Stimulated activated memory B cell treated with anti-CD40 and anti-IgM and Interleukin-4, amounts not matched to agents 10 μg/mL and 1 μg/mL and 100 μg/mL, for 72 hours (primary cell): ENCODE data around the gene PDZRN3.

Experiments used
- ATAC-seq: fragments of 150-1000 bp; cut with Tn5 transposase; 2 replicates; pipeline ENCODE4 v1.10.0; 2021
- H3K27ac Mint-ChIP-seq: one replicate; pipeline ENCODE4 v1.8.0; 2022; ENCODE audit warnings: mild to moderate bottlenecking, mixed read lengths
- H3K27me3 Mint-ChIP-seq: one replicate; pipeline ENCODE4 v1.8.0; 2022; ENCODE audit warnings: mixed read lengths
- H3K36me3 Mint-ChIP-seq: one replicate; pipeline ENCODE4 v1.8.0; 2022; ENCODE audit warnings: mixed read lengths
- H3K4me1 Mint-ChIP-seq: one replicate; pipeline ENCODE4 v1.8.0; 2022; ENCODE audit warnings: mixed read lengths
- H3K4me3 Mint-ChIP-seq: one replicate; pipeline ENCODE4 v1.8.0; 2022; ENCODE audit warnings: mild to moderate bottlenecking, moderate library complexity, mixed read lengths
- H3K9me3 Mint-ChIP-seq: one replicate; pipeline ENCODE4 v1.8.0; 2022; ENCODE audit warnings: mixed read lengths

Gene PDZRN3

DNA sequence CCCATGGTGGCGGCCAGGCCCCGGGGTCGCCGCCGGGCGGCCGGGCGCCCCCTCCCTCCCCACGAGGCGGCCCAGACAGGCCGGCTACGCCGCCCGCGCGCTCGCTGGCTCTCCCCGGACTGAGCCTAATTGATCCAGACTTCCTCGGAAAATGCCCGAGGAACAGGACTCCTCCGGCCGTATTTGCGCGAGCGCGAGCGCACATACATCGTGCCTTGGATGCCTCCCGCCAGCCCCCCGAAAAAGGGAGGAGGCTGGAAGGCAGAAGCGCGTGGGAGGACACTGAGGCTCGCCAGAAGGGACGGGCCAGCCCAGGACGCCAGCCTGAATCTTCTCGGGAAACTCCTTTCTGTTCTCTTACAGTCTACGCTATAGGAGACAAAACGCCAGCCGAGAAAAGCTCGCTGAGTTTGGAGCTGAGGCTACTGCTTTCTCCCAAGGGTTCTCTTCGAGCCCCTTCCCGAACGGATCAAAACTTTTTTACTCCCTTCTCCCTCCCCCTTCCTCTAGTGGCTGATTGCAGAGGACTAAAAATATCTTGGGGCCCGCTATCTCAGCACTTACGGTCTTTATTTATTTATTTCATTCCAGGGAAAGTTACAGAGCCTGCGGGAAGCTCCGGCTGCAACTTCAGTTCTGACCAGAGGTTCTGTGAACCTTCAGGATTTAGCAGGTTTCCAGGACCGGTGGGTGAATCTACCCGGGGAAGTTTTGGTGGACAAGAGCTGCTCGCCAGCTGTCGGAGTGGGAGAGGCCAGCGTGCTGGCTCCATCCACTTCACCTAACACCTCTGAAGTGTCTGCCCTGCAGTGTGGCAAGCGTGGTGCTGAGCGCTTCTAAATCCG is at the start of gene PDZRN3:
Gene PDZRN3, minus strand, starts transcription at position 121 of the 845 bp plus-strand sequence.
- H3K27me3 Mint-ChIP-seq = no peaks in the 10 kb centered on the region

DNA sequence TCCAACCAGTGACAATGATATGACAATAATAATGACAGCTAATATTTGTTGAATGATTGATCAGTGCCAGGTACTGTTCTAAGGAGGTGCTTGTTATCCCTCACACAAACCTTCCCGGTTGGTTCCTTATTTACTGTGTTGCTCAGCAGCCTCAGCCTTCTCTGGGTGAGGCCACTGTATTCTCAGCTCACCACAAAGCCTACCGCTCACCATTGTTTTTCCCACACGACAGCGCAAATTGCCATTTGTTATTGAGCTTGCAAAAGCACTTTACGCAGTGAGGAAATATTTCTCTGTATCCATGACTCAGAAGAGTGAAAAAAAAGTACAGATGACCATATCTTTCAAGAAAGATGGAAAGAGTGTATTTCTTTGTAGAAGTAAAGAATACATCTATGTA is 49.5 kb upstream of the PDZRN3 start:
- Mint-ChIP-seq H3K27ac (no peak overlapping the region), H3K4me3 (no peak overlapping the region), H3K36me3 (no peaks in the 10 kb centered on the region), H3K27me3 (no peaks in the 10 kb centered on the region), H3K9me3 (no peaks in the 10 kb centered on the region), H3K4me1 (no peaks in the 10 kb centered on the region)
- no peak for ATAC-seq

More for the DNA sequence above, at the start of gene PDZRN3:
- H3K4me3 Mint-ChIP-seq = no peak within 1 kb of the TSS
- ATAC-seq = no peak
- H3K27ac Mint-ChIP-seq = no peak within 1 kb of the TSS
- no peaks in the 10 kb centered on the region for H3K4me1 Mint-ChIP-seq
- no peaks in the 10 kb centered on the region for H3K9me3 Mint-ChIP-seq
- no peaks in the 10 kb centered on the region for H3K36me3 Mint-ChIP-seq

DNA sequence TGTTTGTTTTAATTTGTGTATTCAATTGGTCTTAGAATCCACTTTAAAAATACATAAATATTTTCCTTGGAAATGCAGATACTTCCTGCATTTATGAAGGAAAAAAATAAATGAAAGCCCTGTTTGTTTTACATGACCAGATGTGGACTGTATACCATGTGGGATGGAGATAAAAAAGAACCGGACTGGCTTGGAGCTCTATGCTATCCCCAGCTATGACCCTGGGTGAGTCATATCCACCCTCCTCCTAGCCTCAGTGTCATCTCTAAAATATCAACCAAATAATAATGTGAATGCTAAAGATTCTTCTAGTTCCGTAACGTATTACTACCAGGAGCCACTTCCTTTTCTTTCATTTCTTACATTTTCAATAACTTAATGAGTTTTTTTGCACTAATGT is 44.5 kb upstream of the PDZRN3 start:
- H3K4me3 Mint-ChIP-seq = no peak overlapping the region
- H3K27ac Mint-ChIP-seq = no peak overlapping the region
- H3K27me3 Mint-ChIP-seq = no peaks in the 10 kb centered on the region
- H3K9me3 Mint-ChIP-seq = no peaks in the 10 kb centered on the region
- H3K36me3 Mint-ChIP-seq = no peaks in the 10 kb centered on the region
- ATAC-seq = no peak
- H3K4me1 Mint-ChIP-seq = no peaks in the 10 kb centered on the region

DNA sequence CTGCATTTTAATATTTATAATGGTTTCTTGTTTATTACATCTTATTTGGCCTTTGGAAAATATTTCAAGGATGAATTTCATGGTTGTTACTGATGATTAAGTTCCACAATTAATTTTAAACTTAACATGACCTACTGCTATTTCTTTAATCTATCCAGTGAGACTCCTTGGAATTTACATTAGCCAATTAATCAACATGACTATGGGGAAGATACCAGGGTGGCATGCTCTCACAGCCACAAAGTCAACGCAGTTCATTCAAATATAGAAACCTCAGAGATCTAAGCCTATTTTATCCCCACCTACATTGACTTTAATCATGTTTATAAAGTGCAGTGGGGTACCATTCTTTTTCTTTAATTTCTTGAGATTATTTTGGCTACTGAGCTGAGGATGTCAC is 43.6 kb upstream of the PDZRN3 start:
- H3K27ac Mint-ChIP-seq = no peak overlapping the region
- no peaks in the 10 kb centered on the region for H3K36me3 Mint-ChIP-seq
- H3K4me1 Mint-ChIP-seq = no peaks in the 10 kb centered on the region
- no peaks in the 10 kb centered on the region for H3K9me3 Mint-ChIP-seq
- ATAC-seq = no peak
- no peaks in the 10 kb centered on the region for H3K27me3 Mint-ChIP-seq
- no peak overlapping the region for H3K4me3 Mint-ChIP-seq

DNA sequence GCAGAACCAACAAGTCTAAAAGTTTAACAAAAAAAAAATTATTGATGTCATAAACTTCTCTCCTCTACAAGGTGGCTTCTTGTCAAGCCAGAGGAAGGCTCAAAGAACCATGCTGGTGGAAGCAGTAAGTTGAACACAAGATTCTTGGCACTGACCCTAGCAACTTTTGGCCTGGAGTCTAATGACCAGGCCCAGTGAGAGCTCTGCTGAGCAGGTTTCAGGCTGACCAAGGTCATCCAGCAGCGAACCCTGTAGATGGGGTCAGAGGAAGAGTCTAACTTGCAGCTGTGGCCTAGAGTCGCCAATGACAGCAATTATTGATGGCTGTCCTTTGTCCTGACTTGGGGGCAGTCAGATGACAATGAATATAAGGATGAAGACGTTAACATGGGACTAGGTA is 43.1 kb upstream of the PDZRN3 start:
- no peak for ATAC-seq
- no peak overlapping the region for H3K27ac Mint-ChIP-seq
- H3K4me1 Mint-ChIP-seq = no peaks in the 10 kb centered on the region
- H3K9me3 Mint-ChIP-seq = no peaks in the 10 kb centered on the region
- H3K4me3 Mint-ChIP-seq = no peak overlapping the region
- no peaks in the 10 kb centered on the region for H3K27me3 Mint-ChIP-seq
- H3K36me3 Mint-ChIP-seq = no peaks in the 10 kb centered on the region

DNA sequence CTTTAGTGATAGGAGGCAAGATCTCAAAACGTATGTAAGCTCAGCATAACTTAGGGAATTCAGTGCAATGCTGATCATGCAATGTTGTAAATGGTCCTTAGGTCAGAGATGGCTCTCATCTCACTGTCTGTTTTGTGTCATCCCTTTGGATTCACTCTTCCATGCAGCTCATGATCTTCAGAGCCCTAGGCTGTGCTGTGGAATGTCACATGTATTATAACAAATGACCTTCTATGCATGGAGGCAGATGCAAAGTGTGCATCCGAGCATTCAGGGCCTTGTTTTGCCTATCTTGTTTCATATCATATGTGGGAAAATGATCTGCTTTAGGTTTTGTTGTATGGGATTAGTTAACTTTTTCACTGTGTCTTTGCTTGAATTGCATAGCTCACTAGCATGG is 40.5 kb upstream of the PDZRN3 start:
- Mint-ChIP-seq H3K36me3 (no peaks in the 10 kb centered on the region), H3K4me3 (no peak overlapping the region), H3K9me3 (no peaks in the 10 kb centered on the region), H3K27me3 (no peaks in the 10 kb centered on the region), H3K27ac (no peak overlapping the region), H3K4me1 (no peaks in the 10 kb centered on the region)
- no peak for ATAC-seq

DNA sequence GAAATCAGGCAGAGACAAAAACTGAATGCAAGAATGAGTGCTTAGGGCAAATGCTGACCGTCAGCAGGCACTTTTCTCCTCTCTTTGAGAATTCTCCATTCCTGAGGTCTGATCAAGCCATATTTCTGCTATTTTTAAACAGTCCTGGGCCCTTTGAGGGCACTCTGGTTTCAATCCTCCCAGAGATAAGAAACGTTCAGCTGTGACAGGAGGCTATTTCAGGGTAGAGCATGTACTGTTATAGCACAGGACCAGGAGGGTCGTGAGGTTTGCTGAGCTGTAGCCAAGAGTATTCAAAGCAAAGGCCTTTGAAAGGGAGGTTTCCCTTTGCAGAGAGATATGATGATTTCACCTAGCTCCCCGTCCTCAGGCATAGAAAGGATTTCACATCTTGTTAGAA is 39.6 kb upstream of the PDZRN3 start:
- no peaks in the 10 kb centered on the region for H3K4me1 Mint-ChIP-seq
- H3K27ac Mint-ChIP-seq = no peak overlapping the region
- ATAC-seq = no peak
- no peaks in the 10 kb centered on the region for H3K27me3 Mint-ChIP-seq
- H3K4me3 Mint-ChIP-seq = no peak overlapping the region
- no peaks in the 10 kb centered on the region for H3K36me3 Mint-ChIP-seq
- no peaks in the 10 kb centered on the region for H3K9me3 Mint-ChIP-seq

DNA sequence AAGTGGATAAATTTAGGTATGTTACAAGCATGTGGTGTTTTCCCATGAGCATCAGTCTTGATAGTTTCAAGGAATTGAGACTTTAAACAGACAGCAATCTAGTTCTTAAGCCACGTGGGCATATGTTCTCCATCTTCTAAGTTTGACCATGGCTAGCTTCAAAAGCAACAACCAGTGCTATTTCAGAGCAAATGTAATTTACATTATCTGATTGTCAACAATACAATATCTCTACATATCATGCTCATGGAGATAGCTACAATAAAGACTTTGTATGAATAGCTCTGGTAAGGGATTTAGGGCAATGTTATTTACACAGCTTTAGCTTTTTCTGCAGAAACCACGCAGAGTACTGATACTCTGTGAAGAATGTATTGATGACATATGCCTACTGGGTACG is 38.8 kb upstream of the PDZRN3 start:
- no peak overlapping the region for H3K27ac Mint-ChIP-seq
- H3K4me1 Mint-ChIP-seq = no peaks in the 10 kb centered on the region
- H3K9me3 Mint-ChIP-seq = no peaks in the 10 kb centered on the region
- H3K36me3 Mint-ChIP-seq = no peaks in the 10 kb centered on the region
- no peak overlapping the region for H3K4me3 Mint-ChIP-seq
- H3K27me3 Mint-ChIP-seq = no peaks in the 10 kb centered on the region
- ATAC-seq = no peak

DNA sequence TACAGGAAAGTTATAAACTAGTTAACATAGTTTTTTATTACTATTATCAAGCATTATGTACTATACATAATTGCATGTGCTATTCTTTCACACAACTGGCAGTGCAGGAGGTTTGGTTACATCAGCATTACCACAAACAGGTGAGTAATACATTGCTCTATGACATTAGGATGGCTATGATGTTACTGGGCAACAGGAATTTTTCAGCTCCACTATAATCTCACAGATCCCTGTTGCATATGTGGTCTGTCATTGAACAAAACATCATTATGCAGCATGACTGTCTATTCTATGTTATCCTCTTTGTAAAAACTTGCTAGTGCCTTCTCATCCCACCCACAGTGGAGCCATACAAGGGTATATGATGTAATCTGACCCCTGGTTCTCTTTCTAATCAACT is 36.5 kb upstream of the PDZRN3 start:
- Mint-ChIP-seq H3K36me3 (no peaks in the 10 kb centered on the region), H3K27ac (no peak overlapping the region), H3K9me3 (no peaks in the 10 kb centered on the region), H3K4me1 (no peaks in the 10 kb centered on the region), H3K4me3 (no peak overlapping the region), H3K27me3 (no peaks in the 10 kb centered on the region)
- no peak for ATAC-seq

DNA sequence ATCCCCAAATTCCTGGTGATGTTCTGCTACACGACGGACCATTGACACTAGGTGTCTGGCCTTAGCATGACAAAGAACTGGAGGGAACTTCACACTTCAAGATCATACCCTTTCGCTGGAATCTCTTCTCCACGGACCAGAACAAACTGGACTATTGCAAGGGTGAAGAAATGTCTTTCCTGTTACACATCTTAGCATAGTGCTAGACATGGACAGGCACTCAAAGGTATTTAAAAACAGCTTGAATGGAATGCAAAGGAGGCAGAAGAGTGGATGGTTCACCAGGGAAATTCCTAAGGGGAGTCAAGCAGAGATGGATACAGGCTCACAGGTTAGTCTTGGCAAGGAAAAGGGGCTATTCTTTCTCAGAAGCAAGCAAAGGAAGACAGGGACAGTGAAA is 33.5 kb upstream of the PDZRN3 start:
- no peaks in the 10 kb centered on the region for H3K36me3 Mint-ChIP-seq
- ATAC-seq = no peak
- H3K9me3 Mint-ChIP-seq = no peaks in the 10 kb centered on the region
- no peaks in the 10 kb centered on the region for H3K27me3 Mint-ChIP-seq
- no peak overlapping the region for H3K4me3 Mint-ChIP-seq
- no peak overlapping the region for H3K27ac Mint-ChIP-seq
- no peaks in the 10 kb centered on the region for H3K4me1 Mint-ChIP-seq

DNA sequence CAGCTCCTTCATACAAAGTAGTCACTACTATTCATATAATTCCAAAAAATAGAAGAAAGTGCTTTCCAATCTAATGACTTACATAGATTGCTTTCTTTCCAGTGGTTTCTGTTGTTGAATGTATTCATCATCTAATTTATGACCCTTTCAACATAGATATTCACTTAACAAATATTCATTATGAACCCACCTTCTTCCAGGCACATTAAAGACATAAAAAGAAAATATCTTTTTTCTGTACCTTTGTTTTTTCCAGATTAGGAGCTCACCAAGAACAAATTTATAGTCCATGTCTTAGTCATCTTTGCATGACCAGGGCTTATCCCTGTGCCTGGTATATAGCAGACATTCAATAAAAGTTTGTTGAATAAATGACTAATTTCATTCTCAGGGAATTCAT is 32.4 kb upstream of the PDZRN3 start:
- no peaks in the 10 kb centered on the region for H3K9me3 Mint-ChIP-seq
- no peaks in the 10 kb centered on the region for H3K4me1 Mint-ChIP-seq
- H3K27ac Mint-ChIP-seq = no peak overlapping the region
- H3K27me3 Mint-ChIP-seq = no peaks in the 10 kb centered on the region
- ATAC-seq = no peak
- H3K4me3 Mint-ChIP-seq = no peak overlapping the region
- no peaks in the 10 kb centered on the region for H3K36me3 Mint-ChIP-seq

DNA sequence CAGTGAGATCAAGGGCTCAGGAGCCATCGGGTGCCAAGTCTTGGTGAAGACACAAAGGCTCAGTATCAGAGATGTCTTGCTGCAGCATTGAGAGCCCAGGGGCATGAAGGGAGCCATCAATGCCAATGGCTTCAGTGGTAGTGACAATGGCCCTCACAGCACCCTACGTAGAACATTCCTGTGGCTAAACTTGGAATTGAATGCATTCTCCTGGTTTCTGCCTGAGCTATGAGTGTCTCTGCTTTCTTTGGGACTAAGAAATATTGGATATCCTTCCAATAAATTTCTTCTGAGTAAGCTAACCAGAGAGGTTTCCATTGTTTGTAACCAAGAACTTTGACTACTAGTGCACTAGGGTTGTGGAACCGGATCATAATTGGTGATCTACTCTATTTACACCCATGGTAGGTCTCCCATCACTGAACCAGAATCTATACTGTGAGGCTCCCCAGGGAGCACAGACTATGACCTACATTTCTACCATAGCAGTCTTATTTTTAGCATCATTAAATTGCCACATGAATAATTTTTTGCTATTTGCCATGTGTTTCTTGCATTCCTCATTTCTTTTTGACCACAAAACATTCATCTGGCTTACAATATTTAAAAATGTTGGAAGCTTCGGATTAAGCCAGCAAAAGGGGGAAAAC is 31.6 kb upstream of the PDZRN3 start:
- H3K27me3 Mint-ChIP-seq = no peaks in the 10 kb centered on the region
- H3K4me1 Mint-ChIP-seq = no peaks in the 10 kb centered on the region
- no peaks in the 10 kb centered on the region for H3K36me3 Mint-ChIP-seq
- no peak overlapping the region for H3K27ac Mint-ChIP-seq
- no peaks in the 10 kb centered on the region for H3K9me3 Mint-ChIP-seq
- ATAC-seq = no peak
- no peak overlapping the region for H3K4me3 Mint-ChIP-seq

DNA sequence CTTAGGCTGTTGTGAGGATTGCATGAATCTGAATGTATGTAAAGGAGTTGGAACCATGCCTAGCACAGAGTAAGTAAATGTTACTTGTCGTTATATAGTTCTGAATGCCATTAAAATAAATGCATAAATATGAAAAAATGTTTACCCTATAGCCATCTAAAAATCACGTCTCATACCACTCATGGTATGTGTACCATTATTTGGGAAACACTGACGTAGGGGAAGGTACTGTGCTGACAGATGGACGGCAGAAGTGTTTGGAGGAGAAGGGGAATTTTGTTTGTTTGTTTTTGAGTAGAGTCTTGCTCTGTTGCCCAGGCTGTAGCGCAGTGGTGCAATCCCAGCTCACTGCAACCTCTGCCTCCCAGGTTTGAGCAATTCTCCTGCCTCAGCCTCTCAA is 30.5 kb upstream of the PDZRN3 start:
- H3K4me1 Mint-ChIP-seq = no peaks in the 10 kb centered on the region
- H3K27me3 Mint-ChIP-seq = no peaks in the 10 kb centered on the region
- no peak overlapping the region for H3K4me3 Mint-ChIP-seq
- H3K9me3 Mint-ChIP-seq = no peaks in the 10 kb centered on the region
- H3K27ac Mint-ChIP-seq = no peak overlapping the region
- no peak for ATAC-seq
- no peaks in the 10 kb centered on the region for H3K36me3 Mint-ChIP-seq

DNA sequence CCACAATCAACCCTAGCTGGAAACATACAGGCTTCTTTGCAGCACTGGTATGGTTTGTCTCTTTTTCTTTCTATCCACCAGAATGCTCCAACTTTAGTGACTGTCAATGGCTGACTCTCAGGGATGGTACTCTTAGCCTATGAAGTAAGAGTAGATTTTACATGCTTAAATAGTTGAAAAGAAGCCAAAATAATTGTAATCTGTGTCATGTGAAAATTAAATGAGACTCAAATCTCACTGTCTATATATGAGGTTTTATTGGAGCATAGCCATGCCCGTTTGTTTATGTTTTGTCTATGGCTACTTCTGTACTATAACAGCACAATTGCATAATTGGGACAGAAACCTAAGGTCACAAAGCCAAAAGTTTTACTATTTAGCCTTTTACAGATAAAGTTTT is 29.1 kb upstream of the PDZRN3 start:
- Mint-ChIP-seq H3K36me3 (no peaks in the 10 kb centered on the region), H3K27ac (no peak overlapping the region), H3K4me3 (no peak overlapping the region), H3K27me3 (no peaks in the 10 kb centered on the region), H3K4me1 (no peaks in the 10 kb centered on the region), H3K9me3 (no peaks in the 10 kb centered on the region)
- ATAC-seq = no peak

DNA sequence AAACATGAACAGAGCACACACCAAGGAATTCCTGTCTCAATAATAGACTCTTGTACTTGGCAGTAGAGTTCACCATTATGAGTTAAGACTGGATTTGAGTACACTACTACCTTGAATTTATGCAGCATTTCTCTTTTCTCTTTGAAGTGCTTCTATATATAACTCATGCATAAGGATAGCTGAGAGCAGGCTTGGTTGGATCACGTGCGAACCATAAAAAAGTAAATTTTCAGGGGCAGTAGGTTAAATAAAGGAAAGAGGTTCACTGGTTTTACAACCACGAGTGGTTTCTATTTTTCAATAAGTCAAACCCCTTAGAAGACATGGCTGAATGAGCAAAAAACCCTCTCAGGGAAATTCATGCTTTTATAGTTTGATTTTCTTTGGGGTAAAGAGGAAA is 28.6 kb upstream of the PDZRN3 start:
- no peak overlapping the region for H3K4me3 Mint-ChIP-seq
- H3K27ac Mint-ChIP-seq = no peak overlapping the region
- H3K27me3 Mint-ChIP-seq = no peaks in the 10 kb centered on the region
- H3K36me3 Mint-ChIP-seq = no peaks in the 10 kb centered on the region
- no peak for ATAC-seq
- H3K4me1 Mint-ChIP-seq = no peaks in the 10 kb centered on the region
- H3K9me3 Mint-ChIP-seq = no peaks in the 10 kb centered on the region

DNA sequence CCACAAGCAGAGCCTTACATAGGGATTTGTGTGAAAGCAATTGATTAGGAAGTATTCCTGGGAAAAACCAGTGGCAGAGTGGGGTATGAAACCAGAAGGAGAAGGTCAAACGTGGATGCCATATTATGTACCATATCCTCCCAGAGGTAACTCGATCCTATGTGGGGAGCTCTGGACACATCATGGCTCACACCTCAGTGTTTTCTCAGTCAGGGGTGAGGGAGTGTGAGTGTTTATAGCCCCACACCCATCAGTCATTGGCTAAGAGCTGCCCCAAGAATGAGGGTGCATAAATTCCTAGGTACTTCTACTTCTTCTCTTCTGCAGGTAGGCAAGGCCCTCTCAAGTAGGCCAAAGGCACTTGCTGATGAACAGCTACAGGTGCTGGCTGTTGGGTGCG is 28.2 kb upstream of the PDZRN3 start:
- no peaks in the 10 kb centered on the region for H3K4me1 Mint-ChIP-seq
- no peak for ATAC-seq
- no peak overlapping the region for H3K4me3 Mint-ChIP-seq
- H3K9me3 Mint-ChIP-seq = no peaks in the 10 kb centered on the region
- no peaks in the 10 kb centered on the region for H3K36me3 Mint-ChIP-seq
- no peaks in the 10 kb centered on the region for H3K27me3 Mint-ChIP-seq
- H3K27ac Mint-ChIP-seq = no peak overlapping the region
